Measurements from ENCODE around the gene PIK3R4. TPM values are rescaled to one million over a fixed set of nuclear protein-coding genes. Genes with fewer than 3 reads are reported as not detected.

The PIK3R4 gene
- total RNA-seq, 1 donor: 14.4 TPM

- Histone ChIP-seq H3K9me3 (ENCODE audit: low read depth, low read length) (no peaks in the 10 kb centered on the region), H3K4me3 (ENCODE audit: low read length) (no peak overlapping the region), H3K27me3 (ENCODE audit: insufficient read depth, low read length) (no peaks in the 10 kb centered on the region), H3K4me1 (ENCODE audit: insufficient read depth, low read length) (no peaks in the 10 kb centered on the region)
Measured at GRCh38 chr3:130758624-130759369, 12.2 kb upstream of the PIK3R4 start.

- no peaks in the 10 kb centered on the region for H3K9me3 ChIP-seq (ENCODE audit: low read depth, low read length)
- no peaks in the 10 kb centered on the region for H3K4me1 ChIP-seq (ENCODE audit: insufficient read depth, low read length)
- no peaks in the 10 kb centered on the region for H3K27me3 ChIP-seq (ENCODE audit: insufficient read depth, low read length)
Measured at GRCh38 chr3:130757611-130758150, 11.1 kb upstream of the PIK3R4 start.

GRCh38 chr3:130755666-130756065 is 9.0 kb upstream of the PIK3R4 start:
- Histone ChIP-seq H3K9me3 (ENCODE audit: low read depth, low read length) (no peaks in the 10 kb centered on the region), H3K4me1 (ENCODE audit: insufficient read depth, low read length) (no peaks in the 10 kb centered on the region), H3K4me3 (ENCODE audit: low read length) (no peak overlapping the region), H3K27me3 (ENCODE audit: insufficient read depth, low read length) (no peaks in the 10 kb centered on the region)

More at GRCh38 chr3:130757611-130758150, 11.1 kb upstream of the PIK3R4 start:
- H3K4me3 ChIP-seq (ENCODE audit: low read length): no peak overlapping the region

- H3K9me3 ChIP-seq (ENCODE audit: low read depth, low read length): no peaks in the 10 kb centered on the region
- H3K4me3 ChIP-seq (ENCODE audit: low read length): no peak overlapping the region
- H3K4me1 ChIP-seq (ENCODE audit: insufficient read depth, low read length): peaks cover 14% of the 10 kb centered on the region
- no peaks in the 10 kb centered on the region for H3K27me3 ChIP-seq (ENCODE audit: insufficient read depth, low read length)
Measured at GRCh38 chr3:130748981-130749380, 2.4 kb upstream of the PIK3R4 start.

GRCh38 chr3:130748467-130748861 is 1.8 kb upstream of the PIK3R4 start:
- Histone ChIP-seq H3K27me3 (ENCODE audit: insufficient read depth, low read length) (no peaks in the 10 kb centered on the region), H3K4me3 (ENCODE audit: low read length) (peak overlapping the region; percentile 86), H3K9me3 (ENCODE audit: low read depth, low read length) (no peaks in the 10 kb centered on the region), H3K4me1 (ENCODE audit: insufficient read depth, low read length) (peaks cover 17% of the 10 kb centered on the region)

- no peaks in the 10 kb centered on the region for H3K27me3 ChIP-seq (ENCODE audit: insufficient read depth, low read length)
- peaks cover 25% of the 10 kb centered on the region for H3K4me1 ChIP-seq (ENCODE audit: insufficient read depth, low read length)
- H3K9me3 ChIP-seq (ENCODE audit: low read depth, low read length): no peaks in the 10 kb centered on the region
- no peak overlapping the region for H3K4me3 ChIP-seq (ENCODE audit: low read length)
Measured at GRCh38 chr3:130743354-130743753, 3.3 kb downstream of the PIK3R4 start.

GRCh38 chr3:130741946-130742610 is 4.6 kb downstream of the PIK3R4 start:
- no peaks in the 10 kb centered on the region for H3K9me3 ChIP-seq (ENCODE audit: low read depth, low read length)
- no peak overlapping the region for H3K4me3 ChIP-seq (ENCODE audit: low read length)
- H3K4me1 ChIP-seq (ENCODE audit: insufficient read depth, low read length): peaks cover 31% of the 10 kb centered on the region
- H3K27me3 ChIP-seq (ENCODE audit: insufficient read depth, low read length): no peaks in the 10 kb centered on the region

- peaks cover 23% of the 10 kb centered on the region for H3K4me1 ChIP-seq (ENCODE audit: insufficient read depth, low read length)
Measured at GRCh38 chr3:130739848-130740247, 6.8 kb downstream of the PIK3R4 start.

GRCh38 chr3:130738241-130738640 is 8.4 kb downstream of the PIK3R4 start:
- H3K4me1 ChIP-seq (ENCODE audit: insufficient read depth, low read length): peaks cover 13% of the 10 kb centered on the region
- no peaks in the 10 kb centered on the region for H3K27me3 ChIP-seq (ENCODE audit: insufficient read depth, low read length)
- H3K9me3 ChIP-seq (ENCODE audit: low read depth, low read length): no peaks in the 10 kb centered on the region
- no peak overlapping the region for H3K4me3 ChIP-seq (ENCODE audit: low read length)

More at GRCh38 chr3:130739848-130740247, 6.8 kb downstream of the PIK3R4 start:
- no peaks in the 10 kb centered on the region for H3K9me3 ChIP-seq (ENCODE audit: low read depth, low read length)
- no peaks in the 10 kb centered on the region for H3K27me3 ChIP-seq (ENCODE audit: insufficient read depth, low read length)
- H3K4me3 ChIP-seq (ENCODE audit: low read length): no peak overlapping the region

GRCh38 chr3:130737622-130738021 is 9.0 kb downstream of the PIK3R4 start:
- peaks cover 9% of the 10 kb centered on the region for H3K4me1 ChIP-seq (ENCODE audit: insufficient read depth, low read length)
- H3K27me3 ChIP-seq (ENCODE audit: insufficient read depth, low read length): no peaks in the 10 kb centered on the region
- H3K9me3 ChIP-seq (ENCODE audit: low read depth, low read length): no peaks in the 10 kb centered on the region
- no peak overlapping the region for H3K4me3 ChIP-seq (ENCODE audit: low read length)

- Histone ChIP-seq H3K27me3 (ENCODE audit: insufficient read depth, low read length) (no peaks in the 10 kb centered on the region), H3K4me1 (ENCODE audit: insufficient read depth, low read length) (peaks cover 6% of the 10 kb centered on the region), H3K4me3 (ENCODE audit: low read length) (no peak overlapping the region), H3K9me3 (ENCODE audit: low read depth, low read length) (no peaks in the 10 kb centered on the region)
Measured at GRCh38 chr3:130733236-130733875, 13.3 kb downstream of the PIK3R4 start.

GRCh38 chr3:130732501-130732900 is 14.1 kb downstream of the PIK3R4 start:
- H3K27me3 ChIP-seq (ENCODE audit: insufficient read depth, low read length): no peaks in the 10 kb centered on the region
- no peak overlapping the region for H3K4me3 ChIP-seq (ENCODE audit: low read length)
- H3K4me1 ChIP-seq (ENCODE audit: insufficient read depth, low read length): peaks cover 2% of the 10 kb centered on the region
- no peaks in the 10 kb centered on the region for H3K9me3 ChIP-seq (ENCODE audit: low read depth, low read length)

GRCh38 chr3:130731817-130732216 is 14.8 kb downstream of the PIK3R4 start:
- Histone ChIP-seq H3K9me3 (ENCODE audit: low read depth, low read length) (no peaks in the 10 kb centered on the region), H3K4me1 (ENCODE audit: insufficient read depth, low read length) (no peaks in the 10 kb centered on the region), H3K4me3 (ENCODE audit: low read length) (no peak overlapping the region), H3K27me3 (ENCODE audit: insufficient read depth, low read length) (no peaks in the 10 kb centered on the region)

- Histone ChIP-seq H3K4me1 (ENCODE audit: insufficient read depth, low read length) (no peaks in the 10 kb centered on the region), H3K4me3 (ENCODE audit: low read length) (no peak overlapping the region), H3K9me3 (ENCODE audit: low read depth, low read length) (no peaks in the 10 kb centered on the region), H3K27me3 (ENCODE audit: insufficient read depth, low read length) (no peaks in the 10 kb centered on the region)
Measured at GRCh38 chr3:130729154-130729553, 17.5 kb downstream of the PIK3R4 start.

- Histone ChIP-seq H3K4me3 (ENCODE audit: low read length) (no peak overlapping the region), H3K9me3 (ENCODE audit: low read depth, low read length) (no peaks in the 10 kb centered on the region), H3K27me3 (ENCODE audit: insufficient read depth, low read length) (no peaks in the 10 kb centered on the region), H3K4me1 (ENCODE audit: insufficient read depth, low read length) (no peaks in the 10 kb centered on the region)
Measured at GRCh38 chr3:130728037-130728436, 18.6 kb downstream of the PIK3R4 start.

All from mononuclear cell (primary cell).